Stimulated activated CD8-positive, alpha-beta memory T cell treated with anti-CD3 and anti-CD28 coated beads, Interleukin-15, amount 100 ng/mL, for 48 hours (primary cell): ENCODE data around the gene ABCD4.
"Not testable (repeated sequence)": the region's sequence is repeated elsewhere in the genome, so short reads cannot be mapped to it uniquely, and the experiment has no call there.

Experiments used
- DNase-seq, 2 donors: peaks; one replicate each; pipeline ENCODE4 v3.0.0-alpha.2; 2020; ENCODE audit warnings: low read depth in 2 of 2

The ABCD4 gene

DNA sequence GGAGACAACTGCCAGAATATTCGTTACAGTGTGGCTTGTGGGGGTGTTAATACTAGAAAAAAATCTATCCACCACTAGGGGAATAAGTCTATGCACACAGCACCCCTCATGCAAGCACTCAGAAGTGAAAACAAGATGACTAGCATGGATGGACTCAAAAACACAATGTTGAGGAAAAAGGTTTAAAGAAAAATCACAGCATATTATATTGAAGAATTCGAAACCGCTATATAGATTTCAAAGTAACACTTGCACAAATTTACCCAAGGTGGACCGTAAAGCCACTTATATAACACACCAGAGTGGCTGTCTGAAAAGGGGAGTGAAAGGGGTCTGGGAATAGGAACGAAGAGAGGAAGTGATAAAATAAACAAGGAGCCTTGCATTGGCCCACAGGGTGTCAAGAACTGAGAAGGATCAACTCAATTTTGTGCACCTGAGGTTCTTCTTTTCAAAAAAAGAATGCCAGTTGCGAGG lies 544 bp downstream of the ABCD4 start:
- DNase-seq, result no peak

DNA sequence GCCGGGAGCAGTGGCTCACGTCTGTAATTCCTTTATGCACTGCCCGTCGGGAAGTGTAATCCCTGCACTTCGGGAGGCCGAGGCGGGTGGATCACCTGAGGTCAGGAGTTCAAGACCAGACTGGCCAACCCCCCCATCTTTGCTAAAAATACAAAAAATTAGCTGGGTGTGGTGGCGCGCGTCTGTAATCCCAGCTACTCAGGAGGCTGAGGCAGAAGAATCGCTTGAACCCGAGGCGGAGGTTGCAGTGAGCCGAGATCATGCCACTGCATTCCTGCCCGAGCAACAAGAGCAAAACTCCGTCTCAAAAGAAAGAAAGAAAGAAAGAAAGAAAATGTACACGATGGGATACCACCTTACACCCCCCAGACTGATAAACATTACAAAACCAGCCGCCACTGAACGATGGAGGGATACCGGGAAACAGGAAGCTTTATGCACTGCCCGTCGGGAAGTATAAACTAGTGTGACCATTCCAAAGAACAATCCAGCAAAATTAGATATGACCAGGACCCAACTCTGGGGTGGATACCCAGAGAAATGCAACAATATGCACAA lies 1.1 kb downstream of the ABCD4 start:
- DNase-seq, result no peak

DNA sequence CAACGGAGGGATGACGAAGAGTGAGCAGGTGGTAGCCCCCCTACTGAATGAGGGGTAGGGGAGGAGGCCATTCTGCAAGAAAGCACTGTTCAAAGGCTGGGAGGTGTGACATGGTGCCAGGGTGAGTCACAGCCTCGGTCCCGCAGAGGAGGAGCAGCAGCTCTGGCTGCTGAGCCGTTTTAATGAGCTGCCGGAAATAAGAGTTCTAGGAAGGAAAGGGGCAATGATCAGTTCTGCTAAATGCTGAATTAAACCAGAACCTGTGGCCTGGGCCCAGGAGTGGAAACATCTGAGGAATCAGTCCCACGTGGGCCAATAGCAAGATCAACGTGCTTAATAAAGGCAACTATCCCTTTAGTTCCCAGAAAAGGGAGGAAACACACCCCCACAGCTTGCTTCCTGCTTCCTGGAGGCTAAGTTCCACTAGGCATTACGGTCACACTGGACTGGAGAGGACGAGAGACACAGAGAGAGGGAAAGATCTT lies 3.6 kb downstream of the ABCD4 start:
- no peak for DNase-seq

DNA sequence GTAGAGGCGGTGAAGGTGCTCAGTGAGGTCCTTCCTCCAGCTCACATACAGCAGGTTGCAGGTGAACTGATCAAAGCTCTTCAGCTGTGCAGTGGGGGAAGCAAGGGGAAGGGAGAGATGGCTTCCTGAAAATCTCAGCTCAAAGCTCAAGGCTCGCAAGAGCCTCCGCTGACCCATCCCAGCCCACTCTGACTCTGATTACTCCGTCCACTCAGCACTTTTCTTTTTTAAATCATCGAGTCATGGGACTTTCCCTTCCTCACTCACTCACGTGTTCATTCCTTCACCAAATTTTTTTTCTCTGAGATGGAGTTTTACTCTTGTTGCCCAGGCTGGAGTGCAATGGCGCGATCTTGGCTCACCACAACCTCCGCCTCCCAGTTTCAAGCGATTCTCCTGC lies 4.7 kb downstream of the ABCD4 start:
- no peak for DNase-seq

DNA sequence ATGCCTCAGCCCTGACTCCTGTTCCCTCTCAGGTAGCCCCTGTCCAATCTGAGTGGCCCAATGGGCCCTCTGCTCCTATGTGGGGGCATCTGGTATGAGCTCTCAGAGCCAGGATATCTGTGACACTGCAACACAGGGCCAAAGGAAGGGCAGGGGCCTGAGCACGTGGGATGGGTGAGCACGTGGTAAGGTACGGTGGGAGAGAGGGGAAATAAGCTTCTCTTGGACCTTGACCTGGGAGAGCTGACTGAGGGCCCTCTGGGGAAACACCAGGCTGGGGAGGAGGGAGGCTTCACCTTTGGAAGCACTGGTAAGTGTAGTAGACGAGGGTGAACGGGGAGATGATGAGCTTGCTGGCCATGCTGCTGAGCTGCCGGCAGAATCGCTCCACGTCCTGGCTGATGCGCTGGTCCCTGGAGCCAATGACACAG lies 6.7 kb downstream of the ABCD4 start:
- DNase-seq, result no peak

DNA sequence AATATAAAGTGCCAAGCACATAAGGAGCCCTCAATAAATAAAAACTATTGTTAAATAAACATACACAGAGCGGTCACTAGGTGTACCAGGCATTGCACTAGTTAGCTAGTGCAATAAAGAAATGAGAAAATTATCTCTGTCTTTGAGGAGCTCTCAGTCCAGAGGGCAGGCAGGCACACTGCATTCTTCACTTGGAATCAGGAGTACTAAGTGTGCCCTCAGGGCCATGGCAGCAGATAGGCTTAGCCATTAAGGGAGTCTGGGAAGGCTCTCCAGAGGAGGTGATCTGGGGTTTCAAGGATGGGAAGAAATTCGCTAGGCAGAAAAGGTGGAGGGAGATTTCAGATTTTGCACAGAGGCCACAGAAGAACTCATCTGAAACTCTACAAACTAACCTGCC lies 9.1 kb downstream of the ABCD4 start:
- DNase-seq, result no peak

DNA sequence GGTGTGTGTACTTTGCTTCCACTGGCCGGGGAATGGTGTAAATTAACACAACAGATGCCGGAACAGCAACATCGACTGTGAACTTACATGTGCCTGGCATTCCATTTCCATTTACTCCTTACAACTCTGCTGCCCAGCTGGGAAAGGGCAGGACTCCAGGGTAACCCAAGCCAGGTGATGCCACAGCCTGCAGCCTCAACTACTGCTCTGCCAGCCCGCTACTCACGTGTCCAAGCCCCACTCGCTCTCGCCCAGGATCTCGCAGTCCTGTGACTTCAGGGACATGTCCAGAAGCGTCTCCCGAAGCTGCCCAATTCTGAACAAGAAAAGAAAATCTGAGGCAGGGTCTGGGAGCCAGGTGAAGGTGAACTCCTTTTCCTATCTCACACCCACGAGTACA lies 10.7 kb downstream of the ABCD4 start:
- no peak for DNase-seq

DNA sequence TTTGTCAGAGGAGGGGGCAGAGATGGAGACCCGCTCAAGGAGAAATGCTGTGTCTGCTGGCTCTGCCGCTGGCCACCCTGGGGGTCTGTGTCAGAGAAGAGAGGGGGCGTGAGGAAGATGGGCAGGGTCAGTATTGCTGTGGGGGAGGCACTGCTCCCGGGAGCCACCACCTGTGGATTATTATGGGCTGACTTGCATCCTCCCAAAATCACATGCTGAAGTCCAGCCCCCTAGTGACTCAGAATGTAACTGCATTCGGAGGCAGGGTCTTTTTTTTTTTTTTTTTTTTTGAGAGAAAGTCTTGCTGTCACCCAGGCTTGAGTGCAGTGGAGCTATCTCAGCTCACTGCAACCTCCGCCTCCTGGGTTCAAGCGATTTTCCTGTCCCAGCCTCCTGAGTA lies 12.3 kb downstream of the ABCD4 start:
- no peak for DNase-seq

DNA sequence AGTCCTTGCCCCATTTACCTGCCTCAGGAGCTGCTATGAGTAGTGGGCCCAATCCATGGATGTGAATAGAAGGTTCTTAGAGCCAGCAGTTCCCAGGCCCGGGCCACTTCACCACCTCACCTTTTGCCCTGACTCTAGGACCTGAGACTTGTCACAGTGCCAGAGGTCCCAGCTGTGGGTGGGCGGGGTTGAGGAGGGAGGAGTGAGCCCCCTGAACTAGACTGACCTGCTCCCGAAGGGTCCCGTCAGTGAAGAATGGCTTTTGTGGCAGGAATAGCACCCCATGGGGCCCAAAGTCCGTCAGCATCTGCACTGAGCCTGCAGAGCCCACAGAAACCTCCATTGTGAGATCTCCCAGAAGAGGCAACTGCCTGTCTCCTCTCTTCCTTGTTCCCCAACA lies 12.9 kb downstream of the ABCD4 start:
- DNase-seq, result no peak

DNA sequence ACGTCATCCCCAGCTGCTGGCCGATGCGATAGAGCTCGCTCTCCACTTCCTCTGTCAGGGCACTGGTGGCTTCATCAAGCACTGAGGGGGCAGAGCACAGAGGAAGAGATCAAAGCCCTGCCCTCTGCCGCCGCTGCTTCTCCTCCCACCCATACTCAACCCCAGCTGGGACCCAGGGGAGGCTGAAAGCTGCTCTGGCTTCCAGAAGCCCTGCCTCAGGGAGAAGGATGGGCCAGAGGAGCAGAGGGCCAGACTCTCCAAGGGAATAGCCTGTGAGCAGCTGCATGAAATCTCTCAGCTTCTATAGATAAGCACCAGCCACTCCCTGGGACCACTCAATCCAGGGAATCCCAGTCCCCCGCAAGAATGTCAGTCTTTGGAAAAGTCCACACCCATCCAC lies 16.0 kb downstream of the ABCD4 start:
- no peak for DNase-seq

DNA sequence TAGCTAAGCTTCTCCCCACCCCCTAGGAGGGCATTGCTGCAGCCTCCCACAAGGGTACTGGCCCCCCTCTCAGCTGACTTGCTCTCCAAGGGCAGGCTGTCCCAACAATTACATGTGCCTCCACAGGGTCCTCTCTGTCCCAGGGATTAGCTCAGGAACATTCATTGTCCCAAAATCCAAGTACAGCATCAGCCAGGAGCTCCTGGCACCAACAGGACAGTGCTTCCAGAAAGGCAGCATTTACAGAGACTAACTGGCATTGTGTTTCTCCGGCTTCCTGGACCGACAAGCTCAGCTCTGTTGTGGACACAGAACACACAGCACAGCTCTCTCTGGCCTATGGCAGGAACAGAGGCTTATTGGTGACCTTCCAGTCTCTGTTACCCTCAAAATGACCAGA lies 21.7 kb downstream of the ABCD4 start:
- DNase-seq, result no peak

DNA sequence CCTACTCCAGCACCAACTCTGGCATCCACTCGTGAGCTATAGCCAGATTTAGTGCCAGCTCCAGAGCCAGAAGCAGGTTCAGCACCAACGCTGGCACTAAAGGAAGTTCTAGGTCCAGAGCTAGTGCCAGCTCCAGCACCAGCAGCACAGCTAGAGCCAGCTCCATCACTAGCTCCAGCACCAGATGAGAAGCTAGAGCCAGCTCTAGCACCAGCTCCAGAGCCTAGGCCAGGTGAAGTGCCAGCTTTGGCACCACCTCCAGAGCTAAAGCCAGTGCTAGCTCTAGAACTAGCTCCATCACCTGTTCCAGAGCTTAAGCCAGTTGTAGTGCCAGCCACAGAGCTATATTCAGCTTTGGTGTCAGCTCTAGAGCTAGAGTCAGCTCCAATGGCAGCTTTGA lies 24.7 kb downstream of the ABCD4 start:
- no peak for DNase-seq

DNA sequence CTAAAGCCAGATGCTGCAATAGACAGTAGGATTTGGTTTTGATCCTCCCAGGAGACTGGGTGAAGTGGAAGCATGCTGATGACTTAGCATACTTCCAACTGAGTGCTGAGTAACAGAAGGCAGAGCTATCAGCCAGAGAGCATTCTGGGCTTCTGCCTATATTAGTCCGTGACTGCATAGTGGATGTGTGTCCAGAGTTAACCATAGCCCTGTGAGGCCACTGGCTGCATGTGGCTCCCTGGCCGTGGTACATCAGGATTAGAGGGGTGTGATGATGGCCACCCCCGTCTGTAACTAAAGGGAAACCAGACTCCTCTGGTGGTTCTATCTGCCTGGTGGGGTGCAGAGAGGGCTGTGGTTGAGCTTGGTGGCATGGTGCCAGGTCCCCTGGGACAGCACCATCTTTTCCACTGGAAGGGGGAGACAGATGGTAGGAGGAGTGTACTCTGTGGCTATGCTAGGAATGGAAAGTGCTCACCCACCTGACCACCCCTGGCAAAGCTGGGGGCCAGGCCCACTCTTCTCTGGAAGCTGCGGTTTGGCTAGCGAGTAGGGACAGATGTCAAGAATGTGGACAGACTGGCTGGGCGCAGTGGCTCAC lies 27.4 kb downstream of the ABCD4 start:
- no peak for DNase-seq

DNA sequence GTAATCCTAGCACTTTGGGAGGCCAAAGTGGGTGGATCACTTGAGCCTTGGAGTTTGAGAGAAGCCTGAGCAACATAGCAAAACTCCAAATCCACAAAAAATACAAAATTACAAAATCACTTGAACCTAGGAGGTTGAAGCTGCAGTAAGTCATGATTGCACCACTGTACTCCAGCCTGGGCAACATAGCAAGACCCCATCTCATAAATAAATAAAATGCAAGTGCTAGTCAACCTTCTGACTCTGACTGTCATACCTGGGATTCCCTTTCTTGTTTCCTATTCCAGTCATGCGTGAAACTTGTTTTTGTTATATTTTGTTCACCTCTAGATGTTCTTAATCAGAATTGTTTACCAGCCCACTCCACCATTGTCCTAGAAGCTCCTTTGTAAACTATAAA lies 31.4 kb downstream of the ABCD4 start:
- DNase-seq, result no peak

DNA sequence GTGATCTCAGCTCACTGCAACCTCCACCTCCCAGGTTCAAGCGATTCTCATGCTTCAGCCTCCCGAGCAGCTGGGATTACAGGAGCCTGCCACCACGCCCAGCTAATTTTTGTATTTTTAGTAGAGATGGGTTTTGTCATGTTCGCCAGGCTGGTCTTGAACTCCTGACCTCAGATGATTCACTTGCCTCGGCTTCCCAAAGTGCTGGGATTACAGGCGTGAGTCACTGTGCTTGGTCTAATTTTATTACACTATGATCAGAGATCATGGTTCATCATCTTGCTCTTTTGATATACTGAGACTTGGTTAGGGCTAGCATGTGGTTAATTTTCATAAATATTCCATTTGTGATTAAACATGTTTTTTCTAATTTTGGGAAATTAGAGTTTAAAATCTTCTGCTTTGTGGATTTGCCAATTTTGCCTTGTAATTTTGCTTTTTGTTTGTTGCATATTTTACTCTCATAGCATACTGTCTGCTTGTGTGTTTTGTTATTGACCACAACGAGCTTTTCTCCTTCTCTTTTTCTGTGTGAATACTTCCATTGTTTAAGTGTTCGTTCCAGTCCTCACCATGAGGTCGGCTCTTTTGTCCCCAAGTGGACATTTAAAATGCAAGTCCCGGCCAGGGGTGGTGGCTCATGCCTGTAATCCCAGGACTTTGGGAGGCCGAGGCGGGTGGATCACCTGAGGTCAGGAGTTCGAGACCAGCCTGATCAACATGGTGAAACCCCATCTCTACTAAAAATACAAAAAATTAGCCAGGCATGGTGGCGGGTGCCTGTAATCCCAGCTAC lies 32.2 kb downstream of the ABCD4 start:
- DNase-seq, result not testable (repeated sequence)

DNA sequence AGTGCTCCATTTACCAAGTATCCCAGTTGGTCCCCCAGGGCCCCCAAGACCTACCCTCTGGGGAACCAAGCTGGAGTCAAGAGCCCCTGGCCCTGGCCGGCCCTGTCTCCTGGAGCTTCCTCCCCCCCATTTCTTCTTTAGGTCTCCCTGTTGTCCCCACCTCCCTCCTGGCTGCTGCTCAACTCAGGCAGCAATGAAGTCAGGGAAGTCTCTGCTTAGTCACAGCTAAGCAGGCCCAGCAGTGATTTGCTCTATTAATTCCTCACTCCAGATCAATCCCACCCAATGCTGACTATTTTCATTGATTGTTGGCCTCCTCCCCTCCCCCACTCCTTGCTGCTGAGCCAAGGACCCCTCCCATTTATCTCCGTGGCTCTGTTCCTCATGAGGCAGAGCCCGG lies 35.1 kb downstream of the ABCD4 start:
- DNase-seq, result no peak

DNA sequence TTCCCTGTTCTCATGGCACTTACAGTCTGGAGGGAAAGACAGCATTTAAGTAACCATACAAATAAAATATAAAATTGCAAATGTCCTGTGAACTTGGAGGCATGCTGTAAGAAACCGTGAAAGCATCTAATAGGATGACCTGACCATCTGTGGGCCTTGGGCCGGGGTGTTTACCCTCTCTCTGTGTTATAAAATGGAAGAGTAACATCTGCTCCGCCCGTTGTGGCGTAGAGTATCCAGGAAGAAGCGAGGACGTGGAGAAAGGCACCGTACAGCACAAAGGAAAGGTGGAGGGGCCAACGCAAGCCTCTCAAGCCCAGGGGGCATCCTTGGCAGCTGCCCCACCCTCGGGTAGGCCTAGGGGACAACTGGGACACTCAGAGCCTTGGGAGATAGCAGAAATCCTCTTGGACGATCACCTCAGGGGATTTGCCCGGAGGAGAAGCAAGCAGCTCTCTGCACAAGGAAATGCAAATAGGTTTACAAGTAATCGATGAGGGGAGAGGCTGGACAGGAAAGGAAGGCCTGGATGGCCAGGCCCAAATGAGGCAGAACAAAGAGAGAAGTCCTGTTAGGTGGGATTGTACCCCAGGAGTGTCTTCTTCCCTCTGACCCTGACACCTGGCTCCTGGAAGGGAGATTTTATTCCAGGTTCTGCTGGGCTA lies 37.3 kb downstream of the ABCD4 start:
- DNase-seq, result no peak

DNA sequence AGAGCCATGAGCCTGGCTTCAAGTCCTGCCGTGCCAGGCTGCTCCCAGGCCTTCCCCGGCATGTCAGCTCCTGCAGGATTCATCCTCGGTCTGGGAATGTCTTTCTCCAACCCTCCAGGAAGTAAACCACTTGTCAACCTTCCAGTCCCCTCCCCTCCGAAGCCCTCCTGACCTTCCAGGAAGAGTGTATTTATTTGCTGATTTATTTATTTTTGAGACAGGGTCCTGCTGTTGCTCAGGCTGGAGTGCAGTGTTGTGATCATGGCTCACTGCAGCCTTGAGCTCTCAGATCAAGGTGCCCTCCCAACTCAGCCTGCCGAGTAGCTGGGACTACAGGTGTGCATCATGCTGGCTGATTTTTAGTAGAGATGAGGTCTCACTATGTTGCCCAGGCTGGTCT lies 38.8 kb downstream of the ABCD4 start:
- no peak for DNase-seq

DNA sequence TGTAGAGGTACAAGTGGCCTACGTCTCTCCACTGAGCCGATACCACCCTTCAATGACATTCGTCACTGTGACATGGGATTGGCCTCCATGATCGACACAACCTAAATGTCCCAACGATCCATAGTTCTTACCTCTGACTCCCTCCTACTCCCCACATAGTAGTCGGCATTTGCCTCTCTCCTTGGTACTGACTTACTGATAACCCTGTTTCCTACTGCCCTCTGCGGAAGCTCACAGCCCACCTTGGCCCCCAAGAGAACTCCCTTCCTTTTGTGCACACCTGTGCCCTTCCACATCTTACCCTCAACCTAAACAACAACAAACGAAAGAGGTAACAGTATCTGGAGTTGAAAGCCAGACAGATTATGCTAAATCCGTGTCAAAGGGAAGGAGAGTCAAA lies 39.6 kb downstream of the ABCD4 start:
- DNase-seq, result no peak

DNA sequence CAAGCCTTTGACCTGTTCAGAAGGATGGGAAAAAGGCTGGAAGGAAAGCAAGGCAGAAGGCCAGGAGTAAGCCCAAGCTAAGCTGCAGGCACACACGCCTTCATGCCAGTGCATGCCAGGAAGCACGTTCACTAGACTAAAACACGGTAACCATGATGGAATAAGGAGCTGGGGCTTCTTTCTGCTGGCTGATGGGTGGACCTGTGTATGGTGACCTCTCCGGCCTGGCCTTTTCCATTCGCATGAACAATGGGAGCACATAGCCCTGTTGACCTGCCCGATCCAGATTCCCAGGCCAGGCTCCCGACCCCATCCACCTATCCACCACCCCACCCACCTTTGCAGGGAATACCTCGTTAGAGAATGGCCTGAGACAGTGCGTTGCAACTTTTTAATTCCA lies 40.7 kb downstream of the ABCD4 start:
- no peak for DNase-seq

DNA sequence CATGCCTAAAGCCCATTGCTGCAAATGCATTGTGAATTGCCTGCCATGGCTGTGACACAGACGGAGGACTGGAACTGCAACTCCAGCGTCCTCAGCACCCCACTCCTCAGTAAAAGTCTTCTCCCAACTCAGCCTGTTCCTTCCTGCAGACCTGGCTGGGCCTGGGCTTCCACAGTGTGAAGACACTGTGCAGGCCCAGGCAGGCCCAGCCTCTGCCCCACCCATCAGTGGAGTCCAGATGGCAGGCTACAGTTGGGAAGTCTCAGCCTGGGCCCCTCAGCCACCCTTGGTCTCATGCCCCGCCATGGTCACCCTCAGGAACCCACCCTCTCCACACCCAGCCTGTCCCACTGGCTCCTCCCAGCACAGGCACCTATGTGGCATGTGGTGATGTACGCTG lies 41.4 kb downstream of the ABCD4 start:
- DNase-seq, result no peak

DNA sequence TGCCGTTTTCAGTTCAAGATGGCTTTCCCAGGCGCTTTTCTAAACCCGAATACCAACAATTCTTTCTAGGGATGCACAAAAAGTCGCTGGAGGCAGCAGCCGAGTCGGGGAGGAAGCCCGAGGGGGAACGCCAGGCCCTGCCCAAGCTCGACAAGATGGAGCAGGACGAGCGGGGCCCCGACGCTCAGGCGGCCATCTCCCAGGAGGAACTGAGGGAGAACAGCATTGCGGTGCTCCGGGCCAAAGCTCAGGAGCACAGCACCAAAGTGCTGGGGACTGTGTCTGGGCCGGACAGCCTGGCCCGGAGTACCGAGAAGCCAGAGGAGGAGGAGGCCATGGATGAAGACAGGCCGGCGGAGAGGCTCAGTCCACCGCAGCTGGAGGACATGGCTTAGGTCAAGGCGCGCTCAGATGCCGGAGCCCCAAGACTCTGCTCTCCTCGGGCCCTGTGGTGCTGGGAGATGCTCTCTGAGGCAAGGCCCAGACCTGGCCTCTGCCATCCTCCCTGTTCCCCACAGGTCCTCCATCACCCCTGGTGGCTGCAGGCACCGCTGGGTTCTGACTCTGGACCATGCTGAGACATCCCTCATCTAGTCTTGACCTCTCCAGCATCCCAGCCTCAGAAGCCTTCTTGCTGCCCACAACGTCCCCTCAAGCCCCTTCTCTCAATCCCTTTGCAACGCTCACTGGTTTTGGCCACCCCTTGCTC lies 42.1 kb downstream of the ABCD4 start:
- no peak for DNase-seq
